Hematopoietic multipotent progenitor cell treated with erythropoietin and hydrocortisone succinate and interleukin-3 and kit ligand, for 8 days (in vitro differentiated cells): ENCODE results near the gene FGF6.

Experiments
- DNase-seq: peaks from one replicate; pipeline ENCODE4 v3.0.0-alpha.2; 2015

FGF6 gene

DNA sequence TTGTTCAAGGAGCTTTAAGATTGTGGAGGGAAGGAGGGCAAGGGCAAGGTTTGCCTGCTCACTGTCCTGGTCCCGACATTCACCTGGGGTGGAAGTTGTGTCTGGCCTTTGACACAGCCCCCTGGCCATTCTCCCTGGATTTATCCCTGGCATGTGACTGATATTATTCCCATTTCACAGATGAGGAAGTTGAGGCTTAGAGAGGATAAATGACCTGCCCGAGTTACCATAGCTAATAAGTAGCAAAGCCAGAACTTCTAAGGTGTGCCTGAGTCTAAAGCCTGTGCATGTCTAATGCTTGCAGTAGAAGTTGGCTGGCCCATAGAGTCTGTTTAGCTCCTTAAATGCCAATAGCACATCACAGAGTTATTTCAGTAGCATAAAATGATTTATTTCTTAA, 720 bp upstream of the FGF6 start:
- DNase-seq = no peak

DNA sequence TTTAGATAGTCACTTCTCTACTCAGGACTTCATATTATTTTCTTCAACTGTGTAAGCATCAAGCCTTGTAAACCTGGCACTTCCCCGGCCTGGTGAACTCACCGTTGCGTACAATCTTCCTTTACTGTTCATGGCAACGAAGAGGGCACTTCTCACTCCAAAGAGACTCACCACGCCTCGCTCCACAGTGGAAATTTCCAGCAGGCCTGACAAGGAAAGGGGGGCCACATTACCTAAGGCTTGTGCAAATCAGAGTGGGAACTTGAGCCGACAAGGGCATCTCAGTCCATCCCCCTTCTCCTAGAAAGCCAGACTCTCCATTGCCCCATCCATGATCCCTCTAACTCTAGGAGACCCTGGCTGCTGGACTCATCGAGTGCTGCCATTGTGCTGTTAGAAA, 1.6 kb downstream of the FGF6 start:
- DNase-seq = no peak

DNA sequence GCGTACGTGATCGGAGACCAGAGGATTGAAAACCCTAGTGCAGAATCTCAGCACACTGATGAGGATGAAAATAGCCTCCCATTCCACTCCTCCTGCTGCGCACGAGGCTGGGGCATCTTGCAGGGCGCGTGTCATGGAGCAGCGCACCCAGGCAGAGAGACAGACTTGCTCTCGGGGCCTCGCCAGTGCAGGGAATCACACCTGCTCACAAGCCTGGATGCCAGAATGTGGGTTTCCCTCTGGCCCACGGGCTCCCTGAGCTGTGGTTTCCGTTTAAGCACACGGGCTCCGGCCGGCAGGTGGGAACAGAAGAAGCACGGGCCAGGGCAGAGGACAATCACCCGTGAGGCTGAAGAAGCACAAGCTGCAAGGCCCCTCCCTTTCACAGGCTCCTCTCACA, 2.0 kb downstream of the FGF6 start:
- no peak for DNase-seq

DNA sequence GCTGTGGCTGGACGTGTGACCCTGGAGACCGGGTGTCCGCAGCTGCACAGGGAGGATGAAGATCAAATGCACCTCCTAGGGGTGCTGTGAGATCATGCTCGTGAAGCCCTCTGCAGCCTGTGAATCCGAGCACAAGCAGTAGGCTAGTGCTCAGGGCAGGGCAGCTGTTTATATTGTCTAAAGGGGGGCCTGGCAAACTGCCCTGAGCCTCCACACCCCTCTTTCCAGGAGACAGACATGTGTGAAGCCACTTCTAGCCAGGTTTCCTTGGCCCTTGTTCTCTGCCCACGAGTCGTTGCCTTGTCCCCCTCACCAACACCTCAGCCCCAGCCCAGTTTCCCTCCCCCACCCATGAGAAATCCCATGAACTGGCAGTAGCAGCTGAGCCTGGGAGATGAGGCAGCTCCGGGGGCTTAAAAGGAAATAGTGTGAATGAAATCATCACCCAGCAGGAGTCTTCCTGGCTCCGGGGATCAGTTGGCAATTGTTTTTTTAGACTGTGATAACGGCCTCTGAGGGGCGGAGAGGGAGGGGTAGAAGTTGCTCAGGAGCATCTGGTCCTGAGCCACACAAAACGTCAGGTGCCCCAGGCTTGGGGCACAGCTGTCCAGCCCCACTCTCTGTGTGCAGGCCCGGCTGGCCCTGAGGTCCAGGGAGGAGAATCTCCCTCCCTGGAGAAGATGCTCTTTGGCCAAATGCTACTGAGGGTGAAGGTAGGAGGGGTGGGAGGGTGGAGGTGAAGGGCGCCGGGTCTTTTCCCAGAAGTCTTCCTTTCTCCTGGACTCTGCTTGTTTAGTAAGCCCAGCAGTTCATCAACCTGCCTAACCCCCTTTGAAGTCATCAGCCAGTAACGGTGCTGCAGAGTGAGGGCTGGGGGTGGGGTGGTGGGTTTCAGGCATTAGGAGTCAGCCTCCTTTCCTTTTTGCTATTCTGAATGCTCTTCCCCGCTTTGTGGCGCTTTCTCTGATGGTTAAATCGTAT, 4.0 kb downstream of the FGF6 start:
- no peak for DNase-seq

DNA sequence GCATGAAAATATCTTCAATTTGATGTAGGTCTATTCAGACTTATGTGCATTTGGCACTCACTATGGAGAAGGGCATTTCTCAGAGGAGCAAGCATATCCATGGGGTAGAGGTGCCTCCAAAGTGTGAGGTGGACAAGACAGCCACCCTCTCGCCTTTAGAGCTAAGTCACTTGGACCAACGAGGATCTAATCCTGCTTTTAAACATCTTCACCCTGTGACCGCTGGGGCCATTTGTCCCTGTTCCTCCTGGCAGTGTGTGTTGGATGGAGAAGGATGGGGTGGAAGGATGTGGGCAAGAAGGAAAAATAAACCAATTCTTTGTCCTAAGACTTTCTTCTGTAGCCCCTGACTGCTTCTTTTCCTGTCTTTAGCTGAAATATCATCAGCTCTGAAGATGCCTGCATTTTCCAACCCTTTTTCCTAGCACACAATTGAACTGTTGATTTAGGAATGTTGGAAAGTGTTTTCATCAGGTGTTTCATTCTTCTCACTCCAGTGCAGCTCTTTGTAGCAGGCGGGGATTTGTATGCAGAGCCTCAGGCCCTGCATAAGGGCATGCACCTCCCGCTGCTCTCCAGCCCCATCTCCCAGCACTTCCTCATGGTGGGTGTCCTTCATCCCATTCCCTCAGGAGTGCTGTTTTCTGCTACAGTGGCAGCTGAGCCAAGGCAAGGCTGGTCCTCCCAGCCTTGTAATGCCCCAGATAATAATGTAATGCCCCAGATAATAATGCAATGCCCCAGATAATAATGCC, 5.3 kb downstream of the FGF6 start:
- DNase-seq = no peak

DNA sequence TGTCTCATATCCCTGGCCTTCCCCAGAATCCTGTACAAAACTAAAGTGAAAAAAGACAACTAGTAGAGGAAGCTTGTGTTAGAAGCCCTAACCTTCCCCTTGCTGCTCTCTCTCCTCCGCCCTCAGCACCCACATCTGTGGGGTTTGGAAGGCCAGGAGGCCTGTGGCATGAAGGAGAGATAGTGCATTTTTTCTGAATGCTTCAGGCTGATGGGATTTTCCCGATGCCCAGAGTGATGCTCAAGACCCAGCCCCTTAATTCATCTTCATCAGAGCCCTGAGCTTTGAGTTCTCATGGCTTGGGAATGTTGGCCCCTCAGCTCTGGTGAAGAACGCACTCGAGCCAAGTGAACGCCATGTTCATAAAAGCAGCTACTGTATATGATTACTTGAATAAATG, 5.9 kb downstream of the FGF6 start:
- no peak for DNase-seq

DNA sequence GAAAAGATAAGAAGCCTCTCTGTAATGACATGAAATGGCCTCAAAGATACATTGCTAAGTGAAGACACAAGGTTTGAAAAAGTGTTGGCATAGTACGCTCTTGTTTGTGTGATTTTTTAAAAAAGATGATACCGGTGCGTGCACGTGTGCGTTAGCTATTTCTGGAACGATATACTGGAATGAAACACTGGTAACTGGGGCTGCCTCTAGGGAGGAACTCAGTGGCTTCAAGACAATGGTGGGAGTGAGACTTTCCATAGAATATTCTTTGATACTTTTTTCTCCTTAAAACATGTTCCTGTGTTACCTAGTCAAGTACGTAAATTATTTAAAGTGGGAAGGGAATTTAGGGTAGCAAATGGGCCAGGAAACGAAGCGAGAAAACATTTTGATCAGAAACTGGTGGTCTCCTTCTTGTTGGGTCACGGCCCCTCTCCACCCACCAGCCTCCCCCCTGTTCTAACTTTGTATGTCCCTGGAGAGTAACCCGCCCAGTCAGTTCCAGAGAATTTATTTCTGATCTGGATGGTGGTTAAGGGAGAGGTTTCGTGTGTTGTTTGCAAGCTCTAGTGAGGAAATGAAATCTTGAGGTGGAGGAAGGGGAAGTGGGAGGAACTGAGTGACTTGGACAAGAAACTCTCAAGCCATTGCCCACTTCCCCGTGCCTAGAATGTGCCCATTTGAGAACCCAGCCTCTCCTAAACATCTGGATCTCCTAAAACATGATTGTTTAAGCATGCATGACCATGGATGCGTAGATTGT, 6.6 kb downstream of the FGF6 start:
- DNase-seq = no peak

DNA sequence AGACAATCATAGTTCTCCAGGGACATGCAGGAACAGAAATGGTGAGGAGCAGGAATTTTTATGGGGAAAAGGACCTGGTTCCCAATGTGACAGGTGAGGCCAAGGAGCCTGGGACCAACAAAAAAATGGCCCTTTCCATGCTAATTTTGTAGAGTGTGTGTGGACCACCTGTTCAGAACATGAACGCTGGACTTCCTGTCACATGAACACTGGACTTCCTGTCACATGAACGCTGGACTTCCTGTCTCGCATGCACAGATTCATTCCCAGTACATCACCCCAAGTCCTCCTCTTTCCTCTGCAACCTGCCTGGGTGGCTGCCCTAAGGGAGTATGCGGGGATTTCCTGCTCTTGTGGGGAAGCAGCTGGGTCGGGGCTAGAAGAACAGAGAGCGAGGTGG, 10.1 kb downstream of the FGF6 start:
- no peak for DNase-seq

DNA sequence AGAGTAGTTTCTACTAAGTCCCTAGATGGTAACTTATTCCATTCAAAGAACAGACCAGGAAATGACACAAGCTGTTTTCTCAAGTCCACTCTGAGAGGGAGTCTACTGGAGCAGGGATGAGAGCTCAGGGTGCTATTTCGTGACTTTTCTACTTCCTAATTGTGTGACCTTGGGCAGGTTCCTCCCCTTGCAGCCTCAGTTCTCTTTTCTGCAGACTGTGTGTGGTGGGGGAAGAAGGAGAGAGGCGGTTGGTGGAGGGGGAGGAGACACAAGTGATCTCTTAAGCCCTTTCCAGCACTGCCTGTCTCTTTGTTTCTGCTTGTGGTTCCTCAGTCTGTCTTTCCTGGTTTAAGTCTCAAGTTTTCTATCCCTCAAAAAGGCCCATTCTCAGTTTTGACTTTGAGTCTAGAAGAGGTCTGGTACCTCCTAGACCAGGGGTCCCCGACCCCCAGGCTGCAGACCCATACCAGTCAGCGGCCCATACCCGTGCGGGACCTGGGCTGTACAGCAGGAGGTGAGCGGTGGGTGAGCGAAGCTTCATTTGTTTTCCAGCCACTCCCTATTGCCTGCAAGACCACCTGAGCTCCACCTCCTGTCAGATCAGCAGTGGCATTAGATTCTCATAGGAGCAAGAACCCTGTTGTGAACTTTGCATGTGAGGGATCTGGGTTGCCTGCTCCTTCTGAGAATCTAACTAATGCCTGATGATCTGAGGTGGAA, 10.7 kb downstream of the FGF6 start:
- no peak for DNase-seq

DNA sequence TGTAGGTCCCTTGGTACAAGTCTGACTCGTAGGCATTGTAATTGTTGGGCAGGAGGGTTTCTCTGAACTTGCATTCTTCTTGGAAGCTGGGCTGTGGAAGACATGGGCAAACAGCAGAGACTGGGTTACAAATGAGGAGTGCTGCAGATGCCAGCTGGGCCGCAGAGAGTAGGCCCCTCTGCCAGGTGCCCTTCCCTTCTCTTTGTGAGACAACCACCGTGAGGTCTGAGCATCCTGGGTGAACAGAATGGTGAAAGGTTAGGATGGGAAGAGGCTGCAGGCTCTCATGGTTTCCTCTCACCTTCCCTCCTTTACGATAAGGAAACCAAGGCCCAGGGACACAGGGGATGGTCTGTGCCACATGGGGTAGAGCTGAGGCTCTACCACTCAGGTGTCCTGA, 11.3 kb downstream of the FGF6 start:
- no peak for DNase-seq

DNA sequence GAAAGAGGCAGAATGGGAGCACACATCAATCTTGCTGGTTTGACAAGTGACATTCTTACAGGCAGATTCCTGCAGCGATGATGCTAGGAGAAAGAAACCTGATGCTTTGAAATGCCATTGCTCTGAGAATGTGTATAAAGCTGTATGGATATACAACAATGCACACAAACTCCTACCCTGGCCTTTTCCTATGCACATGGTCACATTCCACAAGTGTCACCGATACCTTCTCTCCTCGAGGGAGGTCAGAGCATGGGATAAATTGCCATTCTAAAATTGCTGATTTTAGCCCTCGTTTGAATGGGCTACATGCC, 11.9 kb downstream of the FGF6 start:
- DNase-seq = no peak

DNA sequence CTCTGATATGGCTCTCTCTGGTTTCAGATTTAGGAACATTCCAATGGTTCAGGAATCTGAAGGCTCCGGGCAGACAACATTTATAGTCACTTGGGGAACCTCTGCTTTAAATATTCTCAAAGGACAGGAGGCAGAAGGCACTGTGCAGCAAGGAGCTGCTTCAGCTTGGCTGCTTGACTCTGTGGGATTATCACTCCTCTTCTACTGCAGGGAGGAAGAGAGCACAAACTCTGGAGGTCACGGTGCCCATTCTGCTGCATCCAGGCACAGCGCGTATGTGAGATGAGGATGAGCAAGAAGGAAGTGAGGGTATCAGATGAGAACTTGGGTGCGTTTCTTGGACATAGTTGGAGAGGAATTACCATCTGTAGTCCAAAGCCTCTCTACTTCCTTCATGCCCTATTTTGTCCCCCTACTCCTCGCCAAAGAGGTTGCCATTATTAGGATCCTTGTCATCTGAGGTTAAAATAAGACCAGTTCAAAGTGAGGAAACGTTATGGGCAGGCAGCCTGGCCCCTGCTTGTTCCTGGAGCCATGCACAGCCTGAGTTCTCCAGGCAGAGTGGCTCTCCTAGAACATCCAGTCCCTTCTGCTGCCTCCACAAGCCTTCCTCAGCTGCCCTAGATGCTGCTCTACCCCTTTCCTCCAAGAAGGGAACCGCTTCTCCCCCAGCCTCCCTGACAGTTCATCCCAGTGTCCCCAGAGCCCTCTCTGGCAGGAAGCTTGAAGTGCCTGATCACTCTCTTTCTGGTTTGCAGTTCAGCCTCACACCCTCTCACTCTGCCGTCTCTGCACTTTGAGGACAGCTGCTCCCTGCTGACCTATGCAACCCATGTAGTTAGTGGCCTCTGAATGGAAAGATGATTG, 12.5 kb downstream of the FGF6 start:
- no peak for DNase-seq

DNA sequence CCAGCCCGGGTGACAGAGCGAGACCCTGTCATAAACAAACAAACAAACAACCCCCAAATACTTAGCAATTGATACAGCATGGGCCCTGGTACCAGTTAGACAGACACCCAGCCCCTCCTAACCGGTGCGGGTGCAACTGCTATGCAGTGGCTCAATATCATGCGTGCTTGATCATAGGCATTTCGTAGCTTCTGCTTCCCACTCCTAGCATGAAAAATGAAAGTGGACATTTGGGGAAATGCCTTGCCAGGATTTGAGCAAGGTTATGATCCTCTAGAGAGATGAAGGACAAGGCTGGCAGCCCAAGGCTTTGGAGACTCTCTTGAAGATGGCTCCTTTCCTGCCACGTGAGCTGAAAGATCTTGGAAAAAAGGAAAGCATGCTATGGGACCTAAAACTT, 13.7 kb downstream of the FGF6 start:
- no peak for DNase-seq

DNA sequence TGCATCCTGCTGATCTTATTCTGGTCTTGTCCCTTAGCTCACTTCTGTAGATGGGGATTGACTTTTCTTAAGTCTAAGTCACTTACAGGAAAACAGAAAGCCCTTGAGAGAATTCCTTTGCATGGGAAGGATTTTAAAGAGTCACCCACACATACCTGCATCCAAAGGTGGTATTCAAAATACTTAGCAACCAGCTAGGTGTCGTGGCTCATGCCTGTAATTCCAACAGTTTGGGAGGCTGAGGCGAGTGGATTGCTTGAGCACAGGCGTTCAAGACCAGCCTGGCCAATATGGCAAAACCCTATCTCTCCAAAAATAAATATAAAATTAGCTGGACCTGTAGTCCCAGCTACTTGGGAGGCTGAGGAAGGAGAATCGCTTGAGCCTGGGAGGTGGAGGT, 14.2 kb downstream of the FGF6 start:
- no peak for DNase-seq

DNA sequence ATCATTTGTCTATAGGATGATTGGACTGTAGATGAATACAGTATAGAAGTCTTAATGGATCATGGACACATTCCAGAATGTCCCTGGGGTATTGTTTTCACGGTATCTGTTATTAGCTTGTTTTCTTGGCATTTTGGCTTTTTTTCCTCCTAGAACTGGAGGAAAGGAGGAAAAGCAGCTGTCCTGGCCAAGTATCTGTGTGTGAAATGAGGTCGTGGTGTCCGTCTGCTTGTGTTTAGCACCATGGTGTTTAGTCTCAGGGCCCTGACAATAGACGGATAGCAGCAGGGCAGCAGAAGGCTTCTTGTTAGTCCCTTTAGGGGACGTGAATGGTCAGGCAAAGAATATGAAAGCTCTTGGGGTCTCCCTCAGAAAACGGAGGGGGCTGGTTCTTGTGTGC, 21.2 kb downstream of the FGF6 start:
- no peak for DNase-seq

DNA sequence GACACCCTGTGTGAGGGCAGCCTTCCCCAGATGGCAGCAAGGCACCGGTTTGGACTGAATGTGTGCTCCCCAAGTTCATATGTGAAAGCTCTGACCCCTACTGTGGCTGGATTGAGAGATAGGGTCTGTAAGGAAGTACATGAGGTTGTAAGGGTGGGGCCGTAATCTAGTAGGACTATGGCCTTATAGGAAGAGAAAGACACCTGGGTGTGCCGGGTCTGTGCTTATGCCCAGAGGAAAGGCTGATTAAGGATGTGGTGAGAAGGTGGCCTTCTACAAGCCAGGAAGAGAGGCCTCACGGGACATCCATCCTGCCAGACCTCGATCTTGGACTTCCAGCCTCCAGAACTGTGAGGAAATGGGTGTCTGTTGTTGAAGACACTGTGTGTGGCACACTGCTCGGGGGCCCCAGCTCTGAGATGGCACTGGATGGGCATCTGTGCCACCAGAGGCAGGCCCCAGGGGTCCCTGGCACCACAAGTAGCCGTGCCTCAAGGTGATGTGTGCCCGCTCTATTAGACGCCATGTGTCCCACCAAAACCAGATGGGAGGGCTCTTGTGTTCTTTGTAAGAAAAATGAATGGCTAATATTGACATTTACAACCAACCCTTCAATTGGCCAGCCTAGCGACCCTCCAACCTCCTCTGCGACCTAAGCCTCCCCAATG, 22.0 kb downstream of the FGF6 start:
- DNase-seq = no peak

DNA sequence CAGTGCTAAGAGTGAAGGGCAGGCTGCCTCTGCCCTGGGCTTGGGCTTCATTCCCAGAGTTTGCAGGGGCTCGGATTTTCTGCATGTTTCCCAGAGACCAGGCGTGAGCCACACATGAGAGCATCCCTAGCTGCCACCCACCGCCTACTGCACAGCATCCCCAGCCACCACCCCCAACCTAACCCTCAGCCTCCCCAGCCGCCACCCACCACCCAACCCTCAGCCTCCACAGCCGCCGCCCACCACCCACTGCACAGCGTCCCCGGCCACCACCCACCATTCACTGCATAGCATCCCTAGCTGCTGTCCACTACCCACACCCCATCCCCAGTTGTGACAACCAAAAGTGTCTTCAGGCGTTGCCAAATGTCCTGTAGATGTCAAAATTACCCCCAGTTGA, 22.6 kb downstream of the FGF6 start:
- no peak for DNase-seq

DNA sequence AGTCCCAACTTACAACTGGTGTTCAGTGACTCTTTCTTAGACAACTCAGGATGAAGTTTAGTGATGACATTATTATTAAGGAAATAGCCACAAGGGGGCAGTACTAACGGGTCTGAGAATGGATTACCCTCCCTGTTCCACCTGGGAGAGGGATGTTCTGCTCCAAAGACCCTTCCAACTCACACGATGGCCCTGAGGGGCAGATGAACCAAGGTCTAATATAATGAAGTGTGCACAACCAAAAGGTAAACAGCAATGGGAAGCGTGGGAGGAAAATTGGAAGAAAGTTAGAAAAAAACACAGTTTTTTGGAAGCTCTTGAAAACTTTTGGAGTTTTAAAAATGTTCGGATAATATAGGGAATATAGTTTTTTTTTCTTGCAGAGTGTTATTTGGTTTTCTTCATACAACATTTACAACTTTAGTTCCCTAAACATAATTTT, 24.0 kb downstream of the FGF6 start:
- DNase-seq = peak; percentile 55

DNA sequence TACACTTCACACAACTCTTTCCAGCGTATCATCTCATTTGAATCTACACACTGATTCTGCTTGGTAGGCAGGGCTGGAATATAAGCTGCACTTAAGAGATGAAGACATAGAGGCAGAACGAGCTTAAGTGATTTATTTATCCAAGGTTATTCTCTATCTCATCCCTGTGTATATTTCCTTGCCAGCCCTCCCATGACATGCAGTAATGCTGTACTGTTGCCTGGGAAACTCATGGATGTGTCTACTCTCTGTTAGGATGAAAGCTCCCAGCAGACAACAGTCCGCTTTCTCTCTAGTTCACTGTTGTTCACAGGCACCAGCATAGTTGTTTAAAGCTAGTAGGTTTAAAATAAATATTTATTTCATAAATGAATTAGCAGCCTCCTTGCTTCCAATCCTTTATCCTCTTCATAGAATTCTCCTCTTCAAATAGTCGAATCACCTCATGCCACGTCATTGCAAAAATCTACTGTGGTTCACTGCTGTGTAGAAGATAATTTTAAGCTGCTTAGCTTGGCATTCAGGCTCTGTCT, 25.4 kb downstream of the FGF6 start:
- no peak for DNase-seq

DNA sequence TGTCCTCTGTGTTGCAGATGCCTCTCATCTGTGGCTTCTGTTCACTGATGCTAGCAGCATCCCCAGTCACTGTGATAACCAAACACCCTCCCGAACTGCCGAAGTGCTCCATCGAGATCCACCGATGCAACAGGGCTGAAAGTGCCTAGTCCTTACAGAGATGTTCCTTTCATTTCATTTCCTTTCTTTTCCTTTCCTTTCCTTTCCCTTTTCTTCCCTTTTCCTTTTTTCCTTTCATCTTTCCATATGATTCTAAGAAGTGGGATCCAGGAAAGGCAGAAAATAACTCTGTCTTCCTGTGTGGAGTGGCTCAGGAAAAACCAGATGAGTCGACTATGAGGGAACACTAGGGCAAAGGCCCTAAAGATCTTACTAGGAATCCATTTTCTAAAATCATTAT, 26.7 kb downstream of the FGF6 start:
- no peak for DNase-seq

DNA sequence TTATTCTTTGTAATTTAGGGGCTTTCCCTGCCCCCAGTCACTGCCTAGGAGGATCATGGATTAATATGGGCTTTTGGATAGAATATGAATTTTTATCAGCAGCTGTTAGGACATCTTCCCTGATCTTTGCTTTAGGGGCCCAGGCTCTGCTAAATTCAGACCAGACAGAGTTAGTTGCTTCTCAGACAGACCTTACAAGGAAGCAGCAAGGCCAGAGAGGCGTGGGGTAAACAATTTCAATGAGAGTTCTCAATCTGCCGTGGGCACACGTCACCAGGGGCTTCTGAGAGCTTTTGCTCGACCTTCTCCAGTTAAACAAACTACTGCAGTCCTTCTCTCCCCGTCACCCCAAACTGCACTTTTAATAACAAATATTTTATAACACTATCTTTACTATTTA, 27.7 kb downstream of the FGF6 start:
- DNase-seq = no peak
